IMR-90 (cell line): ENCODE data around the gene MBTPS1. TPM values are rescaled to one million over a fixed set of nuclear protein-coding genes. Genes with fewer than 3 reads are reported as not detected.

Experiments
- ATAC-seq: fragments of 200-7000 bp; cut with Tn5 transposase; 2 replicates; pipeline ENCODE4 v1.9.1; 2020; ENCODE audit warnings: low read depth, mild to moderate bottlenecking, moderate library complexity
- BruUV-seq: library from RNA; stranded (reverse); fragments of 400-500 nt; replicated peaks from 2 replicates; lab custom pipeline; 2021; lab: Mats Ljungman, UMichigan
- CTCF ChIA-PET: fragments of 300-600 bp; formaldehyde crosslinking; extraction: SDS; loops from one replicate; lab custom pipeline; 2021; ENCODE audit warnings: antibody characterized with exemption; lab: Yijun Ruan, JAX
- POLR2A ChIA-PET: fragments of 300-600 bp; sonication (Branson Sonifier 250); formaldehyde crosslinking; loops from one replicate; lab custom pipeline; 2022; ENCODE audit warnings: antibody characterized with exemption; ENCODE audit not compliant: unreplicated experiment; lab: Charles Lee
- DNase-seq: peaks from one replicate; pipeline ENCODE4 v3.0.0; 2013
- H2AFZ ChIP-seq: replicated peaks from 2 replicates; pipeline ENCODE3; 2013; ENCODE audit warnings: low read length, mild to moderate bottlenecking; ENCODE audit not compliant: poor library complexity
- H2AK5ac ChIP-seq: 2 replicates; pipeline ENCODE4 v1.6.1; 2013; ENCODE audit warnings: low read depth, low read length, inconsistent platforms
- H2AK9ac ChIP-seq: replicated peaks from 2 replicates; pipeline ENCODE3; 2013; ENCODE audit warnings: mild to moderate bottlenecking, low read depth, low read length, moderate library complexity; ENCODE audit not compliant: poor library complexity
- H2BK120ac ChIP-seq: 2 replicates; pipeline ENCODE4 v1.6.1; 2013; ENCODE audit warnings: low read depth, low read length, inconsistent platforms
- H2BK15ac ChIP-seq: 3 replicates; pipeline ENCODE4 v1.6.1; 2013; ENCODE audit warnings: low read depth, low read length, inconsistent platforms
- H2BK20ac ChIP-seq: 2 replicates; pipeline ENCODE4 v1.6.1; 2013; ENCODE audit warnings: low read depth, mild to moderate bottlenecking, inconsistent platforms, low read length, moderate library complexity
- H2BK5ac ChIP-seq: 2 replicates; pipeline ENCODE4 v1.6.1; 2013; ENCODE audit warnings: mild to moderate bottlenecking, low read depth, low read length, inconsistent platforms; ENCODE audit not compliant: poor library complexity, severe bottlenecking
- H3K14ac ChIP-seq: replicated peaks from 2 replicates; pipeline ENCODE4 v1.6.1; 2013; ENCODE audit warnings: low read depth, low read length, inconsistent platforms
- H3K18ac ChIP-seq: 2 replicates; pipeline ENCODE4 v1.6.1; 2013; ENCODE audit warnings: low read depth, low read length, control low read depth
- H3K23ac ChIP-seq: 2 replicates; pipeline ENCODE4 v1.6.1; 2013; ENCODE audit warnings: low read depth, low read length, inconsistent platforms
- H3K27ac ChIP-seq: 2 replicates; pipeline ENCODE4 v1.5.1; 2013; ENCODE audit warnings: mild to moderate bottlenecking, control low read depth, low read length; ENCODE audit not compliant: insufficient read depth
- H3K27me3 ChIP-seq: 2 replicates; pipeline ENCODE4 v1.6.1; 2013; ENCODE audit warnings: low read length; ENCODE audit not compliant: control insufficient read depth, insufficient read depth
- H3K36me3 ChIP-seq: 2 replicates; pipeline ENCODE4 v1.6.1; 2013; ENCODE audit warnings: low read length, mixed read lengths; ENCODE audit not compliant: control insufficient read depth, insufficient read depth
- H3K4ac ChIP-seq: 2 replicates; pipeline ENCODE4 v1.6.1; 2013; ENCODE audit warnings: low read depth, low read length, inconsistent platforms
- H3K4me1 ChIP-seq: 2 replicates; pipeline ENCODE4 v1.6.1; 2013; ENCODE audit warnings: low read length, mixed read lengths; ENCODE audit not compliant: control insufficient read depth, insufficient read depth
- H3K4me2 ChIP-seq: 2 replicates; pipeline ENCODE4 v1.6.1; 2013; ENCODE audit warnings: low read depth, mild to moderate bottlenecking, control low read depth, low read length, moderate library complexity
- H3K4me3 ChIP-seq: 2 replicates; pipeline ENCODE4 v1.5.1; 2013; ENCODE audit warnings: low read depth, mild to moderate bottlenecking, control low read depth, low read length, moderate library complexity; ENCODE audit not compliant: insufficient read depth
- H3K56ac ChIP-seq: 2 replicates; pipeline ENCODE4 v1.6.1; 2013; ENCODE audit warnings: low read length, inconsistent platforms; ENCODE audit not compliant: insufficient read depth; ENCODE audit errors: extremely low read depth
- H3K79me1 ChIP-seq, 2 experiments: 2 replicates each; pipeline ENCODE4 v1.6.1; 2013; ENCODE audit warnings: low read length in 2 of 2, inconsistent platforms in 1 of 2, low read depth in 1 of 2
- H3K9ac ChIP-seq: 2 replicates; pipeline ENCODE4 v1.6.1; 2013; ENCODE audit warnings: low read depth, low read length, control low read depth
- H3K9me1 ChIP-seq: 2 replicates; pipeline ENCODE4 v1.6.1; 2013; ENCODE audit warnings: low read length, inconsistent platforms; ENCODE audit not compliant: insufficient read depth
- H3K9me3 ChIP-seq: 2 replicates; pipeline ENCODE4 v1.6.1; 2013; ENCODE audit warnings: low read length; ENCODE audit not compliant: control insufficient read depth, insufficient read depth
- H4K20me1 ChIP-seq: 2 replicates; pipeline ENCODE4 v1.6.1; 2013; ENCODE audit warnings: low read length, inconsistent platforms; ENCODE audit not compliant: insufficient read depth
- H4K5ac ChIP-seq: 2 replicates; pipeline ENCODE4 v1.6.1; 2013; ENCODE audit warnings: mild to moderate bottlenecking, low read depth, low read length, control low read depth
- H4K8ac ChIP-seq, 2 experiments: 2 replicates each; pipeline ENCODE4 v1.6.1; 2013; ENCODE audit warnings: low read depth in 2 of 2, low read length in 2 of 2, control low read depth in 1 of 2, inconsistent platforms in 1 of 2
- H4K91ac ChIP-seq: 2 replicates; pipeline ENCODE4 v1.6.1; 2013; ENCODE audit warnings: low read depth, low read length, inconsistent platforms; ENCODE audit not compliant: insufficient read depth
- BHLHE40 ChIP-seq: fragments of 150-350 bp; IDR thresholded peaks from 2 replicates; pipeline ENCODE4 v1.6.1; 2016; ENCODE audit warnings: mild to moderate bottlenecking, low read depth, low read length
- CEBPB ChIP-seq: IDR thresholded peaks from 2 replicates; pipeline ENCODE4 v1.6.1; 2012; ENCODE audit warnings: low read depth, low read length, improper control_type of control experiment
- CHD1 ChIP-seq: IDR thresholded peaks from 2 replicates; pipeline ENCODE4 v1.6.1; 2012; ENCODE audit warnings: low read depth, low read length, improper control_type of control experiment
- CTCF ChIP-seq: conservative IDR thresholded peaks from 2 replicates; pipeline ENCODE4 v1.5.1; 2012; ENCODE audit warnings: mild to moderate bottlenecking, low read depth, low read length, improper control_type of control experiment
- ELK1 ChIP-seq: fragments of 150-350 bp; IDR thresholded peaks from 2 replicates; pipeline ENCODE4 v1.6.1; 2016; ENCODE audit warnings: low read depth, mild to moderate bottlenecking, low read length, moderate library complexity, borderline replicate concordance
- FOS ChIP-seq: fragments of 150-350 bp; IDR thresholded peaks from 2 replicates; pipeline ENCODE4 v1.6.1; 2016; ENCODE audit warnings: low read depth, low read length
- MAFK ChIP-seq: IDR thresholded peaks from 2 replicates; pipeline ENCODE4 v1.6.1; 2012; ENCODE audit warnings: low read depth, low read length, improper control_type of control experiment
- MAZ ChIP-seq: IDR thresholded peaks from 2 replicates; pipeline ENCODE4 v1.6.1; 2012; ENCODE audit warnings: low read depth, mild to moderate bottlenecking, low read length, improper control_type of control experiment, moderate library complexity, borderline replicate concordance
- MXI1 ChIP-seq: IDR thresholded peaks from 2 replicates; pipeline ENCODE4 v1.6.1; 2012; ENCODE audit warnings: low read depth, mild to moderate bottlenecking, low read length, moderate library complexity, borderline replicate concordance
- NFE2L2 ChIP-seq: fragments of 150-350 bp; IDR thresholded peaks from 2 replicates; pipeline ENCODE4 v1.6.1; 2016; ENCODE audit warnings: low read depth, mild to moderate bottlenecking, low read length
- POLR2A ChIP-seq: IDR thresholded peaks from 2 replicates; pipeline ENCODE4 v1.6.1; 2012; ENCODE audit warnings: mild to moderate bottlenecking, low read depth, low read length
- RAD21 ChIP-seq: IDR thresholded peaks from 2 replicates; pipeline ENCODE4 v1.6.1; 2012; ENCODE audit warnings: low read length, improper control_type of control experiment
- RFX5 ChIP-seq: IDR thresholded peaks from 2 replicates; pipeline ENCODE4 v1.8.0; 2012; ENCODE audit warnings: low read depth, mild to moderate bottlenecking, low read length, moderate library complexity
- SMC3 ChIP-seq: fragments of 150-350 bp; IDR thresholded peaks from 2 replicates; pipeline ENCODE4 v1.6.1; 2016; ENCODE audit warnings: low read depth, mild to moderate bottlenecking, antibody characterized with exemption, low read length, moderate library complexity
- WGBS, 2 experiments: methylation state at CpG; one replicate each; pipeline versions ENCODE4 v1.1.5 to v1.1.7; 2013; ENCODE audit warnings: missing lambda C conversion rate in 2 of 2; ENCODE audit not compliant: insufficient read length in 1 of 2; ENCODE audit errors: extremely low coverage in 2 of 2; 5-methylcytosine and 5-hydroxymethylcytosine counted together
- dilution Hi-C: fragments of 300-500 bp; cut with HindIII; formaldehyde crosslinking; loops from one replicate; pipeline ENCODE4 v1.14.3; 2018; ENCODE audit warnings: low sequenced_read_pairs; ENCODE audit not compliant: unreplicated experiment
- in situ Hi-C: fragments of 300-500 bp; cut with MboI; formaldehyde crosslinking; loops from 3 replicates; pipeline ENCODE4 v1.14.3; 2019; ENCODE audit warnings: low sequenced_read_pairs, inconsistent platforms, mixed read lengths
- intact Hi-C: fragments of 100-400 bp; cut with micrococcal nuclease; formaldehyde crosslinking; loops from 2 replicates; pipeline ENCODE4 v1.10.0; 2022
- polyA plus RNA-seq, 3 experiments: library from polyadenylated mRNA; depleted of rRNA; stranded (reverse); fragments of >200 nt; gene quantifications; 2 replicates each; pipeline ENCODE4 v1.2.3, GENCODE V29; 2012; ENCODE audit warnings: low replicate concordance in 1 of 3
- total RNA-seq: library from RNA; depleted of rRNA; stranded (reverse); fragments of >200 nt; gene quantifications from 2 replicates; pipeline ENCODE4 v1.2.3, GENCODE V29; 2012

Gene MBTPS1
- total and polyA plus RNA-seq, 2 of the 4 experiments (the other 2 are of a cell fraction) = 59.0 to 70.4 TPM

DNA sequence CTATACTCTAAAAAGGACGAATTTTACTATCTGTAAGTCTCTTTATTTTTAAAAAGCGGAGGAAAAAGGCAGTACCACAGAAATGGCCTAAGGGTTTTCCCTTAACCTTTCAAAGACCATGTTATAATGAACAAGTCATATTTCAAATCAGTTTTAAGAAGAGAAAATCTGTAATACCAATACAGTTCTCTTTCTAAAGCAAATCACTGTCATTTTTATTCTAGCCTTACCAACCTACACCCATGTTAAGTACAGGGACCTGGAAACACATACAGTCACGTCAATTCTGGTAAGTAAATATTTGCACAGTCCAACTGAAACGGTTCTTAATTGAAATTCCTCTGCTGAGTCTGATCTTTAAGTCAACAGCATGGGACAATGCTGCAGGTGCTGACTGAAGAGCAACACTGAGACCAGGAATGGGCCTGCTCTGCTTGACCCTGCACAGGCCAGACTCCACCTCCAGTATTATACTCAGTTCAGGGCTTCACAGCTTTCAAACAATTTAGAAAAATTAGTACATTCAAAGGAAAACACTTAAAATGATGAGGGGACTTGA, 20.2 kb downstream of the MBTPS1 start:
- Histone ChIP-seq H3K4me3 (no peak overlapping the region), H3K23ac (no peak overlapping the region), H2AK9ac (no peak overlapping the region), H3K27me3 (no peaks in the 10 kb centered on the region), H3K9ac (no peak overlapping the region), H3K56ac (no peak overlapping the region), H2AFZ (no peak overlapping the region), H3K4ac (no peak overlapping the region), H3K4me1 (peaks cover 4% of the 10 kb centered on the region), H4K91ac (no peak overlapping the region), H4K20me1 (peaks cover 27% of the 10 kb centered on the region), H3K79me1 (peaks cover 17 to 37% of the 10 kb centered on the region in 2 experiments; a peak in 3 of 4 replicates), H2BK20ac (no peak overlapping the region), H4K8ac (no peak overlapping the region), H3K4me2 (no peak overlapping the region), H3K27ac (no peak overlapping the region), H2BK5ac (no peak overlapping the region), H2AK5ac (no peak overlapping the region), H3K18ac (no peak overlapping the region), H2BK120ac (no peak overlapping the region), H3K9me3 (no peaks in the 10 kb centered on the region), H3K14ac (no peak overlapping the region), H4K5ac (no peak overlapping the region), H3K9me1 (peaks cover 5% of the 10 kb centered on the region), H3K36me3 (peaks cover 38% of the 10 kb centered on the region), H2BK15ac (no peak overlapping the region)
- dilution Hi-C loops = no loop called here
- WGBS, 2 experiments = 40% methylated on average over 1 of the region's 4 CpGs; no CpG with 5 or more reads in 1 of the 2 experiments
- BruUV-seq = no TSS peak
- no peak for ATAC-seq
- in situ Hi-C loops = no loop called here
- DNase-seq = no peak
- POLR2A ChIA-PET = no interaction called here
- no peak for TF ChIP-seq MAZ
- TF ChIP-seq CEBPB = no peak
- no peak for TF ChIP-seq RFX5
- TF ChIP-seq MAFK = no peak
- no peak for TF ChIP-seq SMC3
- no peak for TF ChIP-seq CHD1
- TF ChIP-seq CTCF = no peak
- no peak for TF ChIP-seq FOS
- TF ChIP-seq ELK1 = no peak
- no peak for TF ChIP-seq MXI1
- no peak for TF ChIP-seq RAD21
- no peak for TF ChIP-seq BHLHE40
- no peak for TF ChIP-seq NFE2L2
- TF ChIP-seq POLR2A = no peak
- CTCF ChIA-PET = no interaction called here
- intact Hi-C loops = loop anchor here (5.0 kb wide), 1 partner anchor 81 kb away; no protein-coding TSS in a partner anchor
